Fibroblast of the aortic adventitia (primary cell): ENCODE measurements around the gene MRPS10. TPM values are rescaled to one million over a fixed set of nuclear protein-coding genes. Genes with fewer than 3 reads are reported as not detected.

Source experiments
- DNase-seq: peaks from one replicate; pipeline ENCODE4 v3.0.0-alpha.2; 2010; ENCODE audit warnings: low read depth
- H3K4me3 ChIP-seq: 2 replicates; pipeline ENCODE4 v1.5.1; 2011; ENCODE audit warnings: low read depth, mild to moderate bottlenecking, control low read depth, low read length, moderate library complexity
- CTCF ChIP-seq: IDR thresholded peaks from 2 replicates; pipeline ENCODE4 v1.5.1; 2011; ENCODE audit warnings: mild to moderate bottlenecking, low read length, control low read depth, inconsistent platforms; ENCODE audit not compliant: insufficient read depth
- total RNA-seq: library from RNA; depleted of rRNA; stranded (reverse); fragments of >200 nt; gene quantifications from 2 replicates; pipeline ENCODE4 v1.2.3, GENCODE V29; 2012; ENCODE audit warnings: low replicate concordance

MRPS10 gene
- total RNA-seq, 1 donor: 63.4 TPM

DNA sequence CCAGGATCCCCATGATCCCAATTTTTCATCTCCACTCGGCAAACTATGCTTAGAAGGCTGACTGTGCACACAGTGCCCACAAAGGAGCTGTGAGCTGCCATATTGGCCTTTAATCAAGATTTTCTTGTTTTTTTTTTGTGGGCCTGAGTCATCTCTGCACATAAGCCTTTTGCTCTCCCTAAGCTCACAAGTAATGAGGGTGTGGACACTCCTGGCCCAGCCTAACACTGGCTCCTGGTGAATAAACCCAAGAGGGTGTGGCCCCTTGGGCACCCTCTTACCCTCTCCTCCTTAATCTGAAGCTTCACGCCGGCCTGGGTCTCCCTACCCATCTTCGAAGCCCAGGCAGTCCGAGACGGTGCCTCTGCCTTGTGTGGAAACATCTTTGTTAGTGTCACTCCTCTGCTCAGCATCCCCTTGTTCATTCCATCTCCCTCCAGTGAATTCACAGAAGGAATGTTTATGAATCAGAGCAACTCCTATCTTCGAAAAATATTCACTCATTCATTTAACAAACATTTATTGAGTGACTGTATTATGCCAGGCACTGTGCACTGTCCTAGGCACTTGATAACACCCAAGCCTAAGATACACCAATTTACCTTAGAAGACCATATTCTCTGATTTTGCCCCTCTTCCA is 22.2 kb upstream of the MRPS10 start:
- DNase-seq: peak; percentile 83
- no peak for TF ChIP-seq CTCF

GRCh38 chr6:42239333-42239732 is 21.7 kb upstream of the MRPS10 start:
- DNase-seq: no peak
- no peak overlapping the region for H3K4me3 ChIP-seq
- TF ChIP-seq CTCF: no peak

More for the DNA sequence above, 22.2 kb upstream of the MRPS10 start:
- no peak overlapping the region for H3K4me3 ChIP-seq

DNA sequence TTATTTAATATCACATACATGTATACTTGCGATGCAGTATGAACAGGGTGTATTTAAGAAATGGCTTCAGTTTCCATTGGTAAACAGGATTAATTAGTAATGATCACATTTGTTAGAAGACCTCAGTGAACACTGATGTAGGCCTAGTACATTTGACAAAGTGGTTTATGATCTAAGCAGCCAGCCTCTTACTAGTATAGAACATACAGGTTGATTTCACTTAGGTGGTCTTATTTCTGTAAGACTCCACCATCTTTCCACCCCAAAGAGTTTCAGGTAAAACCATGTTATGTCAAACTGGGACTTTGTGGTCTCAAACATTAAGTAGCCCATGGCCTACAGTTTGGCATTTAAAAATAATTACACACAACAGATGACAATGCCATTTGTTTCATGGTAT is 20.2 kb upstream of the MRPS10 start:
- no peak for TF ChIP-seq CTCF
- no peak for DNase-seq
- no peak overlapping the region for H3K4me3 ChIP-seq

- no peak for DNase-seq
- H3K4me3 ChIP-seq: no peak overlapping the region
- TF ChIP-seq CTCF: no peak
These were observed 19.2 kb upstream of the MRPS10 start for GRCh38 chr6:42236682-42237473.

DNA sequence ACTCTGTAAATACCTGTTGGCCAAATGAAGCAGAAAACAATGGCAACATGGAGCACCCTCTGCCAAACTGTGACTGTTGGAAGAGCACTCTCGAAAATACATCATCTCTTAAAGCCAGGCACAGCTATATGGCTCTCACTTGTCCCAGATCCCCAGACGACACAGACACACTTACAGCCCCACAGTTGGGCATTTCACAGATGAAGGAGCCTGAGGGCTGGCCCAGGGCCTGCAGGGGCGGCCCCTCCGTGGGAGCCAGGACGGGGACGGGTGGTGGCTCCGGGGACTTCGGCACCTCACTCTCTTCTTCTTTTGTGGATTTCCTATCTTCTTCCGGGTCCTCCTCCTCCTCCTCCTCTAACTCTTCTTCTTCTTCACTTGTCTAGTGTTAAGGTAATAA is 18.4 kb upstream of the MRPS10 start:
- no peak overlapping the region for H3K4me3 ChIP-seq
- DNase-seq: no peak
- no peak for TF ChIP-seq CTCF

DNA sequence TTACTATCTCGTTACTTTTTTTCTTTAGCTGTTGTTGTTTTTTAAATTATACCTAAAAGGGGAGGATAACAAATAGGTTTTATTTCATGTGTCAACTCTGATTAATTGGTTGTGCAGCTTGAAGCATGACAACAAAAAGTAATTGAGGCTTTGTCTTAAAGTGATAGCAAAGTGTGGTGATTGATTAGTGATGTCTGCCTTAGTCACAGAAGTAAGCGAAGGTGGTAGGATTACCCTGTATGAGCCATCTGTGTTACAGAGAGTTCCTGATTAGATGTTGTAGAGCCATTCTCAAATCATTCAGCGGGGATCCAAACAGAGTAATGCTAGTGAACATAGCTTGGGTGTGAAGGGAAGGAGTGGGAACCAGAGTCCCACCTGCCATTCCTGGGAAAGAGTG is 14.4 kb upstream of the MRPS10 start:
- no peak overlapping the region for H3K4me3 ChIP-seq
- TF ChIP-seq CTCF: no peak
- DNase-seq: no peak
